DMS114 treated with DMSO at 0.1 percent for 48 hours (cell line): ENCODE measurements around the gene RAB33A.
"Not testable (repeated sequence)": the region's sequence is repeated elsewhere in the genome, so short reads cannot be mapped to it uniquely, and the experiment has no call there.

ENCODE experiments used
- DNase-seq: peaks from one replicate; lab custom pipeline; 2025; ENCODE audit not compliant: unreplicated experiment; lab: John Stamatoyannopoulos, UW

RAB33A gene

GRCh38 chrX:130231184-130231583, 59.4 kb downstream of the RAB33A start:
- not testable (repeated sequence) for DNase-seq
